ENCODE results near the gene KCNIP1. TPM values are rescaled to one million over a fixed set of nuclear protein-coding genes. Genes with fewer than 3 reads are reported as not detected.

The KCNIP1 gene
- total and polyA plus RNA-seq, 2 of the 8 experiments (the other 6 are each of a cell fraction or from before 2014, with no cell fraction given) = 0.52 to 0.83 TPM

DNA sequence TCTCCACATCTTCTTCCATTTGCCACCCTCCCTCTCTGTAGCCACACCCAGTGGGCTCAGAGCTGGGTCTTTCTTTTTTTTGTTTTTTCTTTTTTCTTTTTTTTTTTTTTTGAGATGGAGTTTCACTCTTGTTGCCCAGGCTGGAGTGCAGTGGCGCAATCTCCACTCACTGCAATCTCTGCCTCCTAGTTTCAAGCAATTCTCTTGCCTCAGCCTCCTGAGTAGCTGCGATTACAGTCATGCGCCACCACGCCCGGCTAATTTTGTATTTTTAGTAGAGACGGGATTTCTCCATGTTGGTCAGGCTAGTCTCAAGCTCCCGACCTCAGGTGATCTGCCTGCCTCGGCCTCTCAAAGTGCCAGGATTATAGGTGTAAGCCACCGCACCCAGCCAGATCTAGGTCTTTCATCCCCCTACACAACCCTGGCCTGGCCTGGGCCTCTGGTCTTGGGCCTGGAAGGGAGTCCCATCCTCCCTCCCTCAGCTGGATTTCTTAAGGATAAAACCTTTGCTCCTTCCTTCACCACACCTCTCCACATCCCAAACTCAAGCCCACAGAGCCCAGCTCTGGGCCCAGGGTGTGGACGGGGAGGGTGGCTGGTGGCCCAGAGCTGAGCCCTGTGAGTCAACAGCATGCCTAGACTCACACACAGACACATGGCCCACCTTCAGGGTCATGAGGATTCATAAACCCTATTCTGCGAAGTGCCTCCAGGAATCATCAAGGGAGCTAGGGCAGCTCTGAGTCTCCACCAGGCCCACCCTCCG is 18.8 kb upstream of the KCNIP1 start:
- Histone ChIP-seq H2BK5ac (ENCODE audit: low read depth, low read length) (no peak overlapping the region), H3K23ac (ENCODE audit: insufficient read length) (no peak overlapping the region), H3K9me3 (ENCODE audit: insufficient read depth in 2 of 2, low read depth in 1 of 2, low read length in 1 of 2) (no peaks in the 10 kb centered on the region), H3K4me3 (ENCODE audit: extremely low read depth in 1 of 4, insufficient read depth in 2 of 4, low read depth in 3 of 4, low read length in 4 of 4) (no peak overlapping the region), H4K20me1 (replicated peaks in 1 of 2; ENCODE audit: control insufficient read depth in 1 of 2, insufficient read depth in 2 of 2, low read length in 2 of 2) (no peaks in the 10 kb centered on the region), H2AFZ (ENCODE audit: low read length) (no peak overlapping the region), H3K36me3 (ENCODE audit: control insufficient read depth in 2 of 4, insufficient read depth in 4 of 4, low read length in 3 of 4) (no peaks in the 10 kb centered on the region), H2AK5ac (ENCODE audit: low read depth, low read length) (no peak overlapping the region), H2BK12ac (ENCODE audit: low read depth, low read length) (no peak overlapping the region), H3K9ac (replicated peaks in 1 of 4; ENCODE audit: extremely low read depth in 1 of 4, low read depth in 3 of 4, low read length in 3 of 4) (no peak overlapping the region), H2BK15ac (ENCODE audit: low read length) (no peak overlapping the region), H3K18ac (ENCODE audit: extremely low read depth, low read length) (no peak overlapping the region), H3K23me2 (ENCODE audit: low read depth, low read length) (no peaks in the 10 kb centered on the region; the same call in 1 of the 2 replicates), H3K27ac (ENCODE audit: low read depth, low read length) (no peak overlapping the region; the same call in 1 of the 2 replicates), H3K4me2 (ENCODE audit: insufficient read depth in 1 of 2, low read depth in 2 of 2, low read length in 2 of 2) (no peak overlapping the region), H4K8ac (ENCODE audit: extremely low read depth, insufficient read depth, low read length) (no peak overlapping the region), H3K79me2 (ENCODE audit: control insufficient read depth in 1 of 2, insufficient read depth in 2 of 2, low read length in 2 of 2) (no peaks in the 10 kb centered on the region), H2BK120ac (replicated peaks; ENCODE audit: low read depth, low read length) (no peak overlapping the region), H3K14ac (ENCODE audit: insufficient read length) (no peak overlapping the region), H3K56ac (replicated peaks; ENCODE audit: insufficient read length, low read depth, low read length) (no peak overlapping the region), H3K4ac (replicated peaks; ENCODE audit: insufficient read length, low read depth, low read length) (no peak overlapping the region), H3K4me1 (replicated peaks in 1 of 4; ENCODE audit: control insufficient read depth in 3 of 4, insufficient read depth in 4 of 4, low read length in 3 of 4) (peaks cover under 1 to 4% (median 2%) of the 10 kb centered on the region in 4 experiments; a peak in 3 of 7 replicates), H4K5ac (ENCODE audit: insufficient read length, low read depth, low read length) (no peak overlapping the region), H3K79me1 (ENCODE audit: low read depth, low read length) (no peaks in the 10 kb centered on the region), H2BK20ac (ENCODE audit: low read length) (no peak overlapping the region), H3K27me3 (replicated peaks in 1 of 4; ENCODE audit: control insufficient read depth in 3 of 4, extremely low read depth in 1 of 4, insufficient read depth in 3 of 4, low read length in 3 of 4) (no peaks in the 10 kb centered on the region; a peak in 2 of 7 replicates), H4K91ac (replicated peaks; ENCODE audit: insufficient read length, low read length) (peak overlapping the region; percentile 37)
- POLR2A ChIA-PET (ENCODE audit: partially characterized antibody) = interaction anchor here (1.0 to 1.1 kb wide), 2 partner anchors 11 to 22 kb away, joined by 3 to 4 read pairs; no protein-coding TSS in a partner anchor
- 83% methylated on average over 10 of the region's 12 CpGs; no CpG with 5 or more reads in 1 of the 2 experiments for WGBS, 2 experiments (ENCODE audit: extremely low coverage in 1 of 2, insufficient coverage in 1 of 2, insufficient read length in 1 of 2, insufficient replicate concordance in 2 of 2, low coverage in 1 of 2, low lambda C conversion rate in 2 of 2, missing lambda C conversion rate in 1 of 2)
- TF ChIP-seq EP300 (IDR thresholded peaks at IDR 0.05; ENCODE audit: borderline replicate concordance in 1 of 2, low read depth in 2 of 2, low read length in 2 of 2) = no peak
- no peak for TF ChIP-seq ATF2 (IDR thresholded peaks at IDR 0.05; ENCODE audit: low read length)
- TF ChIP-seq, protein P1, sequence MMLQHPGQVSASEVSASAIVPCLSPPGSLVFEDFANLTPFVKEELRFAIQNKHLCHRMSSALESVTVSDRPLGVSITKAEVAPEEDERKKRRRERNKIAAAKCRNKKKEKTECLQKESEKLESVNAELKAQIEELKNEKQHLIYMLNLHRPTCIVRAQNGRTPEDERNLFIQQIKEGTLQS (IDR thresholded peaks at IDR 0.05; ENCODE audit: insufficient read depth, low read depth, low read length) = no peak
- TF ChIP-seq MAFK (IDR thresholded peaks at IDR 0.05; ENCODE audit: low read depth, low read length) = no peak
- no peak for TF ChIP-seq CTCF (IDR thresholded peaks at IDR 0.05; ENCODE audit: control extremely low read depth in 1 of 3, insufficient read depth in 1 of 3, low read depth in 1 of 3, low read length in 3 of 3)
- CTCF ChIA-PET (ENCODE audit: partially characterized antibody) = interaction anchor here (0.6 to 4.1 kb wide), 5 partner anchors 10 to 255 kb away, joined by 3 to 27 read pairs (median 5); no protein-coding TSS in a partner anchor
- no peak for DNase-seq (ENCODE audit: low read depth in 1 of 2, low spot score in 2 of 2)
- no peak for FAIRE-seq

Data from H1 (cell line).